Mononuclear cell (primary cell): ENCODE data around the gene DAB1. TPM values are rescaled to one million over a fixed set of nuclear protein-coding genes. Genes with fewer than 3 reads are reported as not detected.

Experiments
- H3K27me3 ChIP-seq: 2 replicates; pipeline ENCODE4 v1.6.0; 2011; ENCODE audit warnings: low read length, control low read depth; ENCODE audit not compliant: insufficient read depth
- H3K4me1 ChIP-seq: 2 replicates; pipeline ENCODE4 v1.5.1; 2011; ENCODE audit warnings: mild to moderate bottlenecking, low read length, control low read depth; ENCODE audit not compliant: insufficient read depth
- H3K4me3 ChIP-seq: 2 replicates; pipeline ENCODE4 v1.5.1; 2011; ENCODE audit warnings: mild to moderate bottlenecking, low read length, moderate library complexity
- H3K9me3 ChIP-seq: 2 replicates; pipeline ENCODE4 v1.5.1; 2011; ENCODE audit warnings: low read depth, mild to moderate bottlenecking, control low read depth, low read length
- total RNA-seq: library from RNA; depleted of rRNA; stranded (reverse); fragments of >200 nt; gene quantifications from one replicate; pipeline ENCODE4 v1.2.3, GENCODE V29; 2012

The DAB1 gene
- total RNA-seq, 1 donor: 0.42 TPM

GRCh38 chr1:57202241-57202640, 221.6 kb downstream of the DAB1 start:
- no peaks in the 10 kb centered on the region for H3K4me1 ChIP-seq
- no peaks in the 10 kb centered on the region for H3K9me3 ChIP-seq
- H3K4me3 ChIP-seq: no peak overlapping the region
- H3K27me3 ChIP-seq: no peaks in the 10 kb centered on the region

DNA sequence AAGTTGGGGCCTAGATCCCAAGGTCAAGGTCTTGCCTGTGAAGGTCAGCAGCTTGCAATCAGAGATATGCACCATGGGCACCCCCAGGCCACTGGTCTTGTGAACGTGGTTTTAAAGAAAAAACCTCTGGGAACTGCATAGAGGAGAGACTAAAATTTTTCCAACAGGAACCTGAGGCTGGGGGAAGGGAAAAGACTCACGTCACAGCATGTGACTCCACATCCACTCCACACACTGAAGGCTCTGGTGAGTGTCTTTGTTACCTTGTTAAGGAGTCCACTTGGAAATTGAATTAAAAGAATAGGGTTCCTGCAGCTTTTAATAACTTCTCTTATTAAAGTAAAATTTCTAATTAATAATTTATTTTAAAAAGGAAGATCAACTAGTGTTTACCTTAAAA, 224.9 kb downstream of the DAB1 start:
- H3K4me3 ChIP-seq: no peak overlapping the region
- no peaks in the 10 kb centered on the region for H3K27me3 ChIP-seq
- H3K4me1 ChIP-seq: no peaks in the 10 kb centered on the region
- H3K9me3 ChIP-seq: no peaks in the 10 kb centered on the region

DNA sequence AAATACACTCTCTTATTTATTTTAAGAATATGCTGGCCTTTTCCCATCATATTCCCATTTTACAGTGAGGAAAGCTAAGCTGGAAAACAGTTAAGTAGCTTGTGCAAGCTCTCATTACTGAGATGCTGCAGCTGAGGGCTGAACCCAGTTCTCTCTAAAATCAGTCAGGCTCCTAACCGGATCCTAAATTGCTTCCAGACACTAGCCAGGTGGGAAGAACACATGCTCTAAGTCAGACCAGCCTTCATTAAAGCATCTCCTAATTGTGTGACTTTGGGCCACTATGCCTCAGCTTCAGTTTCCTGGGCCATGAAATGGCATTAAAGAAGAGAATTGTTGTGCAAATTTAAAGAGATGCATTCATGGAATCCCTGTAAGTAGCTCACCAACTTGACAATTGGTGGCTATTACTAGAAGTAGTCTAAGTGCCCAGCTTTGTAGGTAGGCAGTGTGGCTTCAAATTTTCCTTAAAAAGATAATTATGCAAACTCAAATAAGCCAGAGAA, 228.4 kb downstream of the DAB1 start:
- no peaks in the 10 kb centered on the region for H3K9me3 ChIP-seq
- no peak overlapping the region for H3K4me3 ChIP-seq
- no peaks in the 10 kb centered on the region for H3K4me1 ChIP-seq
- no peaks in the 10 kb centered on the region for H3K27me3 ChIP-seq

GRCh38 chr1:57192222-57192621, 231.6 kb downstream of the DAB1 start:
- Histone ChIP-seq H3K9me3 (no peaks in the 10 kb centered on the region), H3K4me1 (no peaks in the 10 kb centered on the region), H3K4me3 (no peak overlapping the region), H3K27me3 (no peaks in the 10 kb centered on the region)

GRCh38 chr1:57190898-57191297, 233.0 kb downstream of the DAB1 start:
- no peaks in the 10 kb centered on the region for H3K27me3 ChIP-seq
- H3K4me1 ChIP-seq: no peaks in the 10 kb centered on the region

GRCh38 chr1:57188168-57188567, 235.7 kb downstream of the DAB1 start:
- Histone ChIP-seq H3K9me3 (no peaks in the 10 kb centered on the region), H3K4me3 (no peak overlapping the region), H3K27me3 (no peaks in the 10 kb centered on the region), H3K4me1 (no peaks in the 10 kb centered on the region)

More at GRCh38 chr1:57190898-57191297, 233.0 kb downstream of the DAB1 start:
- Histone ChIP-seq H3K4me3 (no peak overlapping the region), H3K9me3 (no peaks in the 10 kb centered on the region)

DNA sequence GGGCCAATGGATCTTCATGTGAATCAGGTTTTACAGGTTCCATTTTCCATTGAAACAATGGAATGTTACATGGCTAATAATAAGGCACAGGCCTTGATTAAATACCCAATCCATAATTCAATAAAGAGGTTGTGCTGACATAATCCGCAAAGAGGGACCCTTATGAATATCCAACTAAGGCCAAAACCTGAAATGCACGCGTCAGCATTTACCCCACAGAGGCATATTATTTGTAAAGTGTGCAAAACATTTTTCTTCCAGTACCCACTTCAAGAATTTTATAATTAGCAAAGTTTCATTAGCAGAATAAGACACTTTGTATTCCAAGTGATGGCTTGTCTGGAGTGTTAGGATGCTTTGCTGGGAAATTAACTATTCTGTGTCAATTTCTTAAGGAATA, 237.4 kb downstream of the DAB1 start:
- Histone ChIP-seq H3K27me3 (no peaks in the 10 kb centered on the region), H3K9me3 (no peaks in the 10 kb centered on the region), H3K4me1 (no peaks in the 10 kb centered on the region), H3K4me3 (no peak overlapping the region)

DNA sequence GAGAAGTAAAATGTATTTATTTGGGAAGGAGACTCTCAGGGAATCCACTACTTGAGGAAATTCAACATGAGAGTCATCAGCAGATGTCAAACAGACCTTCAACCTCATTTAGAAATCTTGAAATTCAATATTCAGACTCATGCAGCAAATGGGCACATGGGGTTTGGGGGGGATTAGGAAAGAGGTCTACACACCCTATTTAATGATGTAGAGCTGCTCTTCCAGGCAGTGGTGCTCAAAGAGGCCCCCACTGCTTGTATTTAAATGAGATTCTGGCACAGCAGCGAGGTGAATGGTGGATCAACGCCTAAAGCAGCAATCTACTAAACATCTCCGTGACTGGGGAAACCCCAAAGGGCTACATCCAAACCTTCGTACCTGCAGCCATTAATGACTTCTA, 244.9 kb downstream of the DAB1 start:
- no peak overlapping the region for H3K4me3 ChIP-seq
- H3K4me1 ChIP-seq: no peaks in the 10 kb centered on the region
- H3K27me3 ChIP-seq: no peaks in the 10 kb centered on the region
- no peaks in the 10 kb centered on the region for H3K9me3 ChIP-seq

DNA sequence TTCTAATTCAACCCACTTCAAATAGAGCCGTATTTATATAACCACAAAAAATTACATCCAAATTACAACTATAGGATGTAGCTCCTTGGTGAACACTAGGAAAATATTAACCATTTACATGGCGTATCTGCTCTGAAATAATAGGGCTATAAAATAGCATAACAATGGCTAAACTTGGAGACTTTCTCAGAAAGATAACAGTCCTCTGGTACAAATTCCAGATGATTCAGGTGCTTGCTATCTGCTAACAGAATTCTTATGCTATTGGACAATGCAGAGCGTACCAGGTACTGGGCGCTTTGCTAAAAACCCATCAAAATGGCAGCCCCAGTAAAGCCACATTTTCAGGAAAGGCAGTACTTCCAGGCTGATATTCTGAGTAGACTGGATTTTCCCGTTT, 248.4 kb downstream of the DAB1 start:
- no peaks in the 10 kb centered on the region for H3K27me3 ChIP-seq
- H3K4me3 ChIP-seq: no peak overlapping the region
- H3K9me3 ChIP-seq: no peaks in the 10 kb centered on the region
- no peaks in the 10 kb centered on the region for H3K4me1 ChIP-seq

- Histone ChIP-seq H3K4me1 (no peaks in the 10 kb centered on the region), H3K9me3 (no peaks in the 10 kb centered on the region), H3K27me3 (no peaks in the 10 kb centered on the region), H3K4me3 (no peak overlapping the region)
Observed at GRCh38 chr1:57172040-57172439, 251.8 kb downstream of the DAB1 start.

- no peak overlapping the region for H3K4me3 ChIP-seq
- no peaks in the 10 kb centered on the region for H3K27me3 ChIP-seq
- H3K4me1 ChIP-seq: no peaks in the 10 kb centered on the region
- H3K9me3 ChIP-seq: no peaks in the 10 kb centered on the region
Observed at GRCh38 chr1:57167997-57168396, 255.9 kb downstream of the DAB1 start.

DNA sequence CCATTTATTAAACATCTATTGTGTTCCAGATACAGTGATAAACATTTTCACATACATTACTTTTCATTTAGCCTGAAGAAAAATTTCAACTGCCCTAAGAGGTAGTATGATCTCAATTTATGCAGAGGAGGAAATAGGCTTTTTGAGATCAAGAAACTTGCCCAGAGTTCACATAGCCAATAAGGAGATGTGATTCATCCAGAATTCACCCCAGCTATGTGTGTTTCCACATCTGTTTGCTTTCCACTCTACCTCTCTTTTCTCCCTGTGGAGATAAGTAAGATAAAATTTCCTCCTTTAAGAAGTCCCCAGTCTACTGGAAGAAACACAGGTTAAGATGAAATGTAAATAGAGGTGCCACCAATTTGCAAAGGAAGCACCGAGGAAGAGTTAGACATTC, 258.3 kb downstream of the DAB1 start:
- Histone ChIP-seq H3K4me3 (no peak overlapping the region), H3K9me3 (no peaks in the 10 kb centered on the region)

DNA sequence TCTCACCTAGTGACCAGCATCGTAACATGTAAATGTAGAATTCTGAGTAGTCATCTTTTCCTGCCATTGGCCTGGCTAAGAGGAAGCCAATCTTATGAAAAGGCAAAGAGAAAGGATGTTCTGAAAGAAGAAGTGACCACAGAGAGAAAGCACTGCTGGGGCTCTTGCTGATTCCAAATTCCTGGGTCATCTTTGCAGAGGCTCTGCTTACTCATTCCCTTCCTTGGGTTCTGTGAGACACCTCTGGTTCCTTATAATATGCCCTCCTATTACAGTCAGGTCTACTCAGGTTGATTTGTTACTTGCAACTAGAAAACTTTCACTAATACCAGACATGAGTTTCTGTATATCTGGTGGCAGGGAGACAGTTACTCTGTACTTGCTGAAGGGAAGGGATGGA, 259.3 kb downstream of the DAB1 start:
- Histone ChIP-seq H3K4me1 (no peaks in the 10 kb centered on the region), H3K4me3 (no peak overlapping the region), H3K27me3 (no peaks in the 10 kb centered on the region), H3K9me3 (no peaks in the 10 kb centered on the region)

More for the DNA sequence above, 258.3 kb downstream of the DAB1 start:
- H3K4me1 ChIP-seq: no peaks in the 10 kb centered on the region
- no peaks in the 10 kb centered on the region for H3K27me3 ChIP-seq

DNA sequence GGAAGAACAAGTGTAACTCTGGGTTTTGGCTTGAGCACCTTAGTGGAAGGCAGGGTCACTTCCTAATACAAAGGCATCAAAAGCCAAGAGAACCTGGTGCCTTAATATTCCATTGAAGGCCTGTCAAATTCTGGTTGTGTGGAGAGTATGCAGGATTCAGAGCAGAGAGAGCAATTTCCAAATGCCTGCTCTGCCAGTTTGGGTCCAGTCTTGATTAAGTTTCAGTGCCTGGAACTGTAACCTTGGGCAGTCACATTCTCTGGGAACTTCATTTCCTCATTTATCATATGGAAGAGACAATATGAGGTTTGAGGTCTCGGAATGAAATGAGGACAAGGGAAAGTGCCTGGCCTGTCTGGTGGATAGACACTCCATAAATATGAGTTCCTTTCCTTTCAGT, 260.1 kb downstream of the DAB1 start:
- H3K4me3 ChIP-seq: no peak overlapping the region
- H3K9me3 ChIP-seq: no peaks in the 10 kb centered on the region
- H3K4me1 ChIP-seq: no peaks in the 10 kb centered on the region
- no peaks in the 10 kb centered on the region for H3K27me3 ChIP-seq

- Histone ChIP-seq H3K9me3 (no peaks in the 10 kb centered on the region), H3K4me1 (no peaks in the 10 kb centered on the region), H3K27me3 (no peaks in the 10 kb centered on the region), H3K4me3 (no peak overlapping the region)
Observed at GRCh38 chr1:57163325-57163724, 260.5 kb downstream of the DAB1 start.

GRCh38 chr1:57162607-57163261, 261.1 kb downstream of the DAB1 start:
- Histone ChIP-seq H3K9me3 (no peaks in the 10 kb centered on the region), H3K27me3 (no peaks in the 10 kb centered on the region), H3K4me1 (no peaks in the 10 kb centered on the region), H3K4me3 (no peak overlapping the region)
